H9 (cell line): ENCODE results near the gene LMTK3. TPM values are rescaled to one million over a fixed set of nuclear protein-coding genes. Genes with fewer than 3 reads are reported as not detected.

Source experiments
- DNase-seq: peaks from one replicate; pipeline ENCODE4 v3.0.0-alpha.2; 2017
- H2AFZ ChIP-seq: one replicate; pipeline ENCODE4 v1.6.1; 2013; ENCODE audit warnings: mild to moderate bottlenecking, low read length, control low read depth, moderate library complexity
- H2AK5ac ChIP-seq: 2 replicates; pipeline ENCODE4 v1.6.1; 2013; ENCODE audit warnings: low read length, control low read depth, mixed read lengths; ENCODE audit not compliant: insufficient read length
- H2BK120ac ChIP-seq: one replicate; pipeline ENCODE4 v1.6.1; 2013; ENCODE audit warnings: low read depth, mild to moderate bottlenecking, low read length, control low read depth, inconsistent platforms; ENCODE audit not compliant: poor library complexity, severe bottlenecking
- H2BK12ac ChIP-seq: 2 replicates; pipeline ENCODE4 v1.6.1; 2013; ENCODE audit warnings: low read length, control low read depth, mixed read lengths, low read depth; ENCODE audit not compliant: insufficient read length
- H2BK15ac ChIP-seq: 2 replicates; pipeline ENCODE4 v1.6.1; 2013; ENCODE audit warnings: low read depth, low read length, control low read depth
- H2BK20ac ChIP-seq: one replicate; pipeline ENCODE4 v1.6.1; 2013; ENCODE audit warnings: low read depth, mild to moderate bottlenecking, low read length, control low read depth, inconsistent platforms; ENCODE audit not compliant: poor library complexity, severe bottlenecking
- H2BK5ac ChIP-seq: 2 replicates; pipeline ENCODE4 v1.6.1; 2013; ENCODE audit warnings: low read length, control low read depth, mixed read lengths; ENCODE audit not compliant: insufficient read length
- H3K14ac ChIP-seq: 2 replicates; pipeline ENCODE4 v1.6.1; 2013; ENCODE audit warnings: low read length, control low read depth; ENCODE audit not compliant: insufficient read depth
- H3K18ac ChIP-seq: 2 replicates; pipeline ENCODE4 v1.6.1; 2013; ENCODE audit warnings: low read depth, mild to moderate bottlenecking, mixed read lengths, low read length, control low read depth; ENCODE audit not compliant: insufficient read length
- H3K23ac ChIP-seq: 2 replicates; pipeline ENCODE4 v1.6.1; 2013; ENCODE audit warnings: low read length, control low read depth, mixed read lengths, low read depth; ENCODE audit not compliant: insufficient read length
- H3K23me2 ChIP-seq: 2 replicates; pipeline ENCODE4 v1.6.1; 2013; ENCODE audit warnings: low read depth, mild to moderate bottlenecking, mixed read lengths, low read length, control low read depth; ENCODE audit not compliant: insufficient read length, poor library complexity, severe bottlenecking
- H3K27ac ChIP-seq: 2 replicates; pipeline ENCODE4 v1.5.1; 2013; ENCODE audit warnings: low read length, control low read depth, mixed read lengths, low read depth; ENCODE audit not compliant: insufficient read length
- H3K27me3 ChIP-seq: 2 replicates; pipeline ENCODE4 v1.6.1; 2013; ENCODE audit warnings: low read length, control low read depth, inconsistent platforms; ENCODE audit not compliant: insufficient read depth
- H3K4ac ChIP-seq: 2 replicates; pipeline ENCODE4 v1.6.1; 2013; ENCODE audit warnings: low read depth, mild to moderate bottlenecking, control low read depth, inconsistent platforms, low read length, moderate library complexity
- H3K4me1 ChIP-seq: 2 replicates; pipeline ENCODE4 v1.6.1; 2013; ENCODE audit warnings: low read length, control low read depth, inconsistent platforms; ENCODE audit not compliant: insufficient read depth
- H3K4me2 ChIP-seq: 2 replicates; pipeline ENCODE4 v1.6.1; 2013; ENCODE audit warnings: low read length, control low read depth, mixed read lengths; ENCODE audit not compliant: insufficient read length, insufficient read depth
- H3K56ac ChIP-seq: 2 replicates; pipeline ENCODE4 v1.6.1; 2013; ENCODE audit warnings: low read depth, mild to moderate bottlenecking, mixed read lengths, low read length, control low read depth; ENCODE audit not compliant: insufficient read length
- H3K79me1 ChIP-seq: 2 replicates; pipeline ENCODE4 v1.6.1; 2013; ENCODE audit warnings: low read depth, mild to moderate bottlenecking, moderate library complexity, low read length, control low read depth, inconsistent platforms; ENCODE audit not compliant: insufficient read depth, poor library complexity, severe bottlenecking
- H3K79me2 ChIP-seq: 2 replicates; pipeline ENCODE4 v1.6.1; 2013; ENCODE audit warnings: low read length, control low read depth, inconsistent platforms; ENCODE audit not compliant: insufficient read depth
- H3K9ac ChIP-seq: 2 replicates; pipeline ENCODE4 v1.6.1; 2013; ENCODE audit warnings: low read length, control low read depth, mixed read lengths; ENCODE audit not compliant: insufficient read length; ENCODE audit errors: extremely low read depth
- H3K9me3 ChIP-seq: one replicate; pipeline ENCODE4 v1.6.1; 2013; ENCODE audit warnings: low read depth, low read length, inconsistent platforms; ENCODE audit not compliant: control insufficient read depth
- H3T11ph ChIP-seq: one replicate; pipeline ENCODE4 v1.6.1; 2013; ENCODE audit warnings: mild to moderate bottlenecking, low read length, control low read depth, inconsistent platforms
- H4K20me1 ChIP-seq: one replicate; pipeline ENCODE4 v1.6.1; 2013; ENCODE audit not compliant: control insufficient read depth, insufficient read length, insufficient read depth
- H4K5ac ChIP-seq: 2 replicates; pipeline ENCODE4 v1.6.1; 2013; ENCODE audit warnings: low read depth, mild to moderate bottlenecking, mixed read lengths, low read length, control low read depth; ENCODE audit not compliant: insufficient read length
- H4K8ac ChIP-seq: replicated peaks from 2 replicates; pipeline ENCODE4 v1.6.1; 2013; ENCODE audit warnings: low read length, control low read depth, mixed read lengths, low read depth; ENCODE audit not compliant: insufficient read length
- H4K91ac ChIP-seq: 2 replicates; pipeline ENCODE4 v1.6.1; 2013; ENCODE audit warnings: low read depth, mild to moderate bottlenecking, moderate library complexity, mixed read lengths, low read length, control low read depth; ENCODE audit not compliant: insufficient read length
- H3K27ac Mint-ChIP-seq, 3 experiments: 2 replicates in 2 of 3; 3 replicates in 1 of 3; pipeline ENCODE4 v1.8.0; 2020 to 2021; ENCODE audit warnings: mixed read lengths in 3 of 3, mild to moderate bottlenecking in 1 of 3, moderate library complexity in 1 of 3
- H3K27me3 Mint-ChIP-seq: 2 replicates; pipeline ENCODE4 v1.8.0; 2021; ENCODE audit warnings: low read depth, mild to moderate bottlenecking, moderate library complexity, mixed read lengths
- H3K36me3 Mint-ChIP-seq, 3 experiments: 2 replicates in 2 of 3; 3 replicates in 1 of 3; pipeline ENCODE4 v1.8.0; 2020 to 2021; ENCODE audit warnings: low read depth in 3 of 3, mixed read lengths in 3 of 3; ENCODE audit not compliant: insufficient read depth in 1 of 3
- H3K4me1 Mint-ChIP-seq, 2 experiments: 2 replicates each; pipeline ENCODE4 v1.8.0; 2020; ENCODE audit warnings: mixed read lengths in 2 of 2
- H3K4me3 Mint-ChIP-seq, 2 experiments: 2 replicates in 1 of 2; 3 replicates in 1 of 2; pipeline ENCODE4 v1.8.0; 2020 to 2021; ENCODE audit warnings: mild to moderate bottlenecking in 2 of 2, mixed read lengths in 2 of 2, moderate library complexity in 1 of 2
- H3K9me3 Mint-ChIP-seq, 2 experiments: 2 replicates in 1 of 2; 3 replicates in 1 of 2; pipeline ENCODE4 v1.8.0; 2020; ENCODE audit warnings: mild to moderate bottlenecking in 2 of 2, mixed read lengths in 2 of 2, moderate library complexity in 1 of 2
- CTCF ChIP-seq: fragments of 200-600 bp; sonication (generic); conservative IDR thresholded peaks from 3 replicates; pipeline ENCODE4 v1.8.0; 2021; ENCODE audit warnings: antibody characterized with exemption, mild to moderate bottlenecking
- WGBS: extraction: QIAGEN DNeasy Blood & Tissue Kit; methylation state at CpG from one replicate; pipeline ENCODE4 v1.1.7; 2013; ENCODE audit warnings: missing lambda C conversion rate, low lambda C conversion rate, mixed read lengths; ENCODE audit not compliant: insufficient read length; ENCODE audit errors: extremely low coverage; 5-methylcytosine and 5-hydroxymethylcytosine counted together
- total RNA-seq: library from RNA; stranded (reverse); gene quantifications from 2 replicates; pipeline ENCODE4 v1.2.1, GENCODE V29; 2021

Gene LMTK3
- total RNA-seq, 1 experiment from 2014 or later, result 14.4 TPM

GRCh38 chr19:48461651-48461981, 50.0 kb downstream of the LMTK3 start:
- Mint-ChIP-seq H3K9me3 (no peaks in the 10 kb centered on the region; a peak in 2 of 5 replicates), H3K27me3 (peaks cover 5% of the 10 kb centered on the region), H3K27ac (no peak overlapping the region), H3K36me3 (peaks cover 6 to 30% (median 15%) of the 10 kb centered on the region in 3 experiments; a peak in 6 of 7 replicates), H3K4me1 (peaks cover 9% of the 10 kb centered on the region in 2 experiments; a peak in 3 of 4 replicates), H3K4me3 (no peak overlapping the region)
- Histone ChIP-seq H3K14ac (no peak overlapping the region), H4K8ac (peak overlapping the region; percentile 63), H3K18ac (no peak overlapping the region), H3K23ac (no peak overlapping the region), H2BK5ac (no peak overlapping the region), H3K4ac (no peak overlapping the region), H3T11ph (no peak overlapping the region), H3K27ac (no peak overlapping the region), H4K20me1 (no peaks in the 10 kb centered on the region), H4K91ac (no peak overlapping the region), H3K9me3 (no peaks in the 10 kb centered on the region), H2AFZ (no peak overlapping the region), H2AK5ac (no peak overlapping the region), H2BK15ac (no peak overlapping the region), H2BK20ac (no peak overlapping the region), H2BK12ac (no peak overlapping the region), H3K4me2 (no peak overlapping the region), H3K79me1 (no peaks in the 10 kb centered on the region), H3K4me1 (no peaks in the 10 kb centered on the region), H3K27me3 (no peaks in the 10 kb centered on the region), H3K56ac (no peak overlapping the region), H3K9ac (no peak overlapping the region), H2BK120ac (no peak overlapping the region), H3K79me2 (no peaks in the 10 kb centered on the region), H4K5ac (no peak overlapping the region), H3K23me2 (no peaks in the 10 kb centered on the region)
- DNase-seq, result no peak
- no CpG with 5 or more reads among the region's 36 CpGs for WGBS
- TF ChIP-seq CTCF, result no peak
